HG02763 (cell line): Measurements from ENCODE around the gene TMEM95.

Source experiments
- ATAC-seq: cut with Tn5 transposase; IDR thresholded peaks from one replicate; pipeline ENCODE4 v1.9.1; 2021; ENCODE audit warnings: mild to moderate bottlenecking, moderate library complexity; ENCODE audit not compliant: unreplicated experiment

The TMEM95 gene

DNA sequence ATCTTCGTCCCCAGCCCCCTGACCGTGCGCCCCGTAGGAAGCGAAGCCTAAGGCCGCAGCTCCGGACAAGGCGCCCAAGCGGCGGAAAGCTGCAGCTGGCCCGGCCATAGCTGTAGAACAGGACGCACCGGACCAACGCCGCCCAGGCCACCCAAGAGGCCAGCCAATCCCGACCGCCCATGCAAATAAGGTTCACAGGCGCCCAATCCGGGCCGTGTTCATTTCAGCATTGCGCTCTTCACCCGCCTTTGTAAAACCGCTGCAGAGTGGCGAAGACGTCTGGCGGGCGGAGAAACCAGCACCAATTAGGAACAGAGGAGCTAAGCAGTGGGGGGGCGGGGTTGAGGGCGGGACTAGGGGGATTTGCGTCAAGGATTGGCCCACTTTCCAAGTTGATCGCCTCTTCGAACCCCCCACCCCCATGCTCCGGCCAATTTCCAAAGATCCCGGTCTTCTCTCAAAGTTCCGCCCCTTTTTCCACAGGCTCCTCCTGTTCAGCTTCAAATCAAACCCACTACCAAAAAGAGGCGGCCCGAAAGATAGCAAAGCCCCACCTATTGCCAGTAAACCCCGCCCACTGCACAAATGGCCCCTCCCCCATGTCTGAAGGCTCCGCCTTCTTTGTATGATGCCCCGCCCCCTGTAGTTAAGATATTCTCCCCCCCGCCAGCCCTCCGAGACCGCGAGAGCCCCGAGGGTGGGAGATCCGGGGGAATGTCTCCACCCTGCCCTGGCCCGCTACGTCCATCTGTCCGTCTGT lies 49.2 kb downstream of the TMEM95 start, which contains the start of gene TMEM256:
TSS of gene TMEM256 (minus strand) at position 121 of the 760 bp plus-strand sequence. CDS start at position 108, 13 bp downstream.
- ATAC-seq: peak; percentile 97

DNA sequence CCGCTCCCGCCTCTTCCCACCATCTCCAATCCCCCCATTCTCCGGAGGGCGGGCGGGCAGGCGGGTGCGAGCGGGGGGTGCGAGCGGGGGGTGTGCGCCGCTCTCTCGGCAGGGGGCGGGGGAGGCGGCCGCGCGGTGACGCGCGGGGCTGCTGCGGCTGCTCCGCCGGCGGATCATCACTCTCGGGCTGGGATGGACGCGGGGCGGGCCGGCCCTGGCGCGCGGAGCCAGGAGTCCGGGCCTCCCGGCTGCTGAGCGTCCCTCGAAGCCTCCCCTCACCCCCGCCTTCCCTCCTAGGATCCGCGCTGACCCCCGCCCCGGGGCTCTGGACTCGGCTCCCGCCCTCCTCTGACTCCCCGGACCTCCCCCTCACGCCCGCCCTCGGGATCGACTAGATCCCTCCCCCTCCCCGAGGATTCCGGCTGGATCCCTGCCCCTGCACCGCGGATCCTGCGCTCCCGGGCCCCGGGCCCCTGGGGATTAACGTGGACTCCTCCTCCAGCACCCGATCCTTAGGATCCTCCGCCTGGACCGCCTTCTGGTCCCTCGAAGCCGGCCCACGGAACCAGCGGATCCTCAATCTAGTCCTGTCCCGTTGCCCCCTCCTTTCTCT lies 49.9 kb downstream of the TMEM95 start:
- ATAC-seq: no peak

DNA sequence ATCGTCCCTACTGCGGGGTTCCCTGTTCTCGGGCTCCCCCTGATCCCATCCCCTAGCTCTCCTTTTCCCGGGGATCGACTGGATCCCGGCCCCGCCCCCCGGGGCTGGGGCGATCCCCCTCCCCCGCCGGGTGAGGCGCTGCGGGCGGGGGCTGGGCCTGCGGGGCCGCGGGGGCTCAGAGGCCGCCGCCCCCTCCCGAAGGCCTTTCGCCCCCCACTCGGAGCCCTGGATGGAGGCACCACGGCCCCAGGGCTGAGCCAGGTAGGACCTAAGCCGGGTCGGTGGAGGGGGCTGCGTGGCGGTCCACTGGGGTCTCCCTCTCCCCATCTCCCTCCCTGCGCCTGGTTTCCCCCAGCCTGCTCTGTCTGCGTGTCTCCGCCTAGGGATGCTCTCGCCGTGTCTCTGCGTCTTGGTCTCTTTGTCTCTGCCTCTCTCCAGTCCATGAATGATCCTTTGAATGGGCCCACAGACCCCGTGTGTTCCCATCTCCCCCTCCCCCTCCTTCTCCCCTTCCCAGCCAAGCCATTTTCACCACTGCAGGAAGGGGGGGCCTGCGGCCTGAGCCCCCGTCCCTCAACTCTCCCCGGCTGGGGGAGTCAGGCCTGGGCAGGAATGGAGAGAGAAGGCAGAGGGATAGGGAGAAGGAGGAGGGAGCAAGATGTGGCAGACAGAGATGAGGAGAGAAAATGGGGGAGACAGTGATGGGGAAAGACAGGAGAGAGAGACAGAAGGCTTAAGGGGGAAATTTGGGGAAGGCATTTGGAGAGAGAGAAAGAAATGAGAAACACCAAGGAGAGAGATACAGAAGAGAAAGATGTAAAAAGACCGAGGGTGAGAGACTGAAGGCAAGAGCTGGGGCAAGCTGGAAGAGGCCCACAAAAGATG lies 50.6 kb downstream of the TMEM95 start:
- no peak for ATAC-seq

DNA sequence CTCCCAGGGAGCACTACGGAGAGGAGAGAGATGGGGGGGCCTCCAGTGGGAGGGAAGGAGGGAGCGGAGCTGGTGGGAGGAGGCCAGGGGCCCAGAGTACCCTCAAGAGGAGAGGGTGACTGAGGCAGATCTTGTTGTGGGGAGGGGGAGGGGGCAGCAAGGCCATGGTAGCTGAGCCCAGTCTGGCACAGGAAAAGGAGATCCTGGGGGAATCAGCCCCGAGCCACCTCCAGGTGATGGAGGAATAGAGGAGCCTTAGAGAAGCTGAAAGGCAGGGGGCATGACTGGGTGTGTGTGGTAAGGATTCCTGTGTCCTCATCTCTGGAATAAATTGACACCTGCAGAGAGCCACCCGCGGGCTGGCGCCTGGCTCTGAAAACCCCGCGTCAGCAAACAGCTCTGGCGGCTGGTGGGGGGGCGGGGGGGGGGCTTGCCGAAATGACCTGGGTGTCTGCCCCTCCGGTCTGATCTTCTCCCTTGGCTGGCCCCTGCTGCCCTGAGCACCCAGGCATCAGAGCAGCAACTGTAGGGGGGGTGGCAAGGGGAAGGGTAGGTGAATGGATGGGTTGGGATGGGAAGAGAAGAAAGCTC lies 51.4 kb downstream of the TMEM95 start:
- no peak for ATAC-seq
